Amygdala (tissue), 56 donors: ENCODE measurements around the gene TTLL3.
"Not testable (repeated sequence)": the region's sequence is repeated elsewhere in the genome, so short reads cannot be mapped to it uniquely, and the experiment has no call there.

Source experiments
- DNase-seq, 56 donors: peaks; one replicate each; lab custom pipeline; 2025; lab: John Stamatoyannopoulos, UW

TTLL3 gene

GRCh38 chr3:9863058-9863772, 53.2 kb downstream of the TTLL3 start:
- no peak for DNase-seq

- DNase-seq = peak in 52 of 56 donors; percentile 23 to 91 (median 52)
Measured at GRCh38 chr3:9864200-9864927, 54.3 kb downstream of the TTLL3 start.

GRCh38 chr3:9865125-9865637, 55.1 kb downstream of the TTLL3 start:
- peak in 1 of 56 donors; percentile 5 for DNase-seq

- DNase-seq = no peak
Measured at GRCh38 chr3:9866639-9867038, 56.6 kb downstream of the TTLL3 start.

GRCh38 chr3:9867106-9867505, 57.0 kb downstream of the TTLL3 start:
- no peak for DNase-seq

GRCh38 chr3:9869955-9870354, 59.9 kb downstream of the TTLL3 start:
- no peak for DNase-seq

GRCh38 chr3:9870978-9871377, 60.9 kb downstream of the TTLL3 start:
- DNase-seq = no peak

GRCh38 chr3:9872067-9872466, 62.0 kb downstream of the TTLL3 start:
- DNase-seq = not testable (repeated sequence)

- no peak for DNase-seq
Measured at GRCh38 chr3:9875448-9875847, 65.4 kb downstream of the TTLL3 start.

GRCh38 chr3:9876255-9876654, 66.2 kb downstream of the TTLL3 start:
- not testable (repeated sequence) for DNase-seq

- no peak for DNase-seq
Measured at GRCh38 chr3:9876991-9877390, 66.9 kb downstream of the TTLL3 start.

GRCh38 chr3:9878700-9879099, 68.6 kb downstream of the TTLL3 start:
- no peak for DNase-seq

- no peak for DNase-seq
Measured at GRCh38 chr3:9879830-9880549, 69.9 kb downstream of the TTLL3 start, which contains the start of gene CIDEC. TSS of gene CIDEC (minus strand) at chr3:9880253. CDS start at chr3:9878486, 1,767 bp downstream.

- DNase-seq = no peak
Measured at GRCh38 chr3:9881441-9881840, 71.4 kb downstream of the TTLL3 start.

- no peak for DNase-seq
Measured at GRCh38 chr3:9883706-9884554, 73.9 kb downstream of the TTLL3 start.

GRCh38 chr3:9884555-9885165, 74.6 kb downstream of the TTLL3 start:
- no peak for DNase-seq
